GM10266 (cell line): ENCODE results near the gene PSG5.
"Not testable (repeated sequence)": the region's sequence is repeated elsewhere in the genome, so short reads cannot be mapped to it uniquely, and the experiment has no call there.

Experiments
- DNase-seq: peaks from one replicate; pipeline ENCODE4 v3.0.0; 2012; ENCODE audit errors: extremely low spot score
- CTCF ChIP-seq: IDR thresholded peaks from 2 replicates; pipeline ENCODE4 v1.5.1; 2012; ENCODE audit warnings: mild to moderate bottlenecking, low read depth; ENCODE audit not compliant: control insufficient read depth, insufficient read depth; ENCODE audit errors: missing control alignments

Gene PSG5

GRCh38 chr19:43201337-43201801 is 15.0 kb upstream of the PSG5 start:
- DNase-seq: not testable (repeated sequence)

GRCh38 chr19:43198686-43199419 is 12.5 kb upstream of the PSG5 start:
- not testable (repeated sequence) for DNase-seq

GRCh38 chr19:43197666-43198397 is 11.5 kb upstream of the PSG5 start:
- not testable (repeated sequence) for DNase-seq

GRCh38 chr19:43194397-43194796 is 8.1 kb upstream of the PSG5 start:
- not testable (repeated sequence) for DNase-seq

- not testable (repeated sequence) for DNase-seq
Observed at GRCh38 chr19:43192381-43193155, 6.2 kb upstream of the PSG5 start.

GRCh38 chr19:43188092-43188491 is 1.8 kb upstream of the PSG5 start:
- not testable (repeated sequence) for DNase-seq
- TF ChIP-seq CTCF: peak; percentile 18

GRCh38 chr19:43181869-43182771 is 4.2 kb downstream of the PSG5 start:
- DNase-seq: not testable (repeated sequence)

- DNase-seq: not testable (repeated sequence)
Observed at GRCh38 chr19:43179569-43180147, 6.7 kb downstream of the PSG5 start.

GRCh38 chr19:43178577-43178976 is 7.8 kb downstream of the PSG5 start:
- not testable (repeated sequence) for DNase-seq

- not testable (repeated sequence) for DNase-seq
Observed at GRCh38 chr19:43165906-43166305, 20.4 kb downstream of the PSG5 start.

- not testable (repeated sequence) for DNase-seq
Observed at GRCh38 chr19:43163135-43163534, 23.2 kb downstream of the PSG5 start.

GRCh38 chr19:43162261-43162660 is 24.1 kb downstream of the PSG5 start:
- not testable (repeated sequence) for DNase-seq

- no peak for DNase-seq
- TF ChIP-seq CTCF: no peak
Observed at GRCh38 chr19:43152214-43152613, 34.1 kb downstream of the PSG5 start.

- not testable (repeated sequence) for DNase-seq
Observed at GRCh38 chr19:43149788-43150187, 36.5 kb downstream of the PSG5 start.
